ENCODE results near the gene C6orf118.
A peak's percentile ranks its signal among the peaks of the same experiment; 100 is the strongest.

C6orf118 gene

DNA sequence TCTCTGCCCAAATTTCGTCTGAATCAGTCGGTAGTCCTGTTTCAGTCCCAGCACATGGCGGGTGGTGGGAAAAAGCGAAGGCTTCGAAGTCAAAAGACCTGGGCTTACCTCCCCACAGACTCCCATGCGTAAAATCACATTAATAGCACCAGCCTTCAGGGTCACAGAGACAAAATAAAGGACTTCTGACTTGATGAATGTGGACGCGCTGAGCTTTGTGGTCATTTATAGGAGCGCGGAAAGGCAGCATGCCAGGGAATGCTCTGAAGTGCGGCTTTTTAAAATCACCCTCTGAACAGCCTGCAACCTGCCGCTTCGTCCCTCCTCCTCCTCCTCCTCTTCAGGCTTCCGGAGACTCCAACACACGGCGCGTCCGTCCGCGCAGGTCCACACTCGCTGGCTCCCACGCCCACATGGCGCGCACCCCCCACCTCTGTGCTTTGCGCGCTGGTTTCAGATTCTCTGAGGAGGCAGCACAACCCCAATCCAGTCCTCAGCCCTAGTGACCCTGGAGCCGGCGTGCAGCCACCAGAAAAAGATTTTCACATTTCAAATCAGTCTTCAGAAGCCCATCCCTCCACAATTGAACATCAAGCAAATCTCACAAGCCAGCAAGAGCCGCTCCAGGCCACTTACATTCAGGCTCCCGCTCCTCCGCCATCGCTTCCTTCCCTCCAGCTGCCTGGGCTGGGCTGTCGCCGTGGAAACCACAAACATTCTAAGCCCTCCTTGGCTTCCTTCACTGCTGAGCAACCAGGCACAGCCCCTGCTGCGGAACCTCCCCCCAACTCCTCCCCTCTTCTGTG lies at the start of gene C6orf118:
TSS of gene C6orf118 (minus strand) at position 680 of the 806 bp plus-strand sequence. CDS start at position 661, 19 bp downstream.
- peak; percentile 12 for DNase-seq

DNA sequence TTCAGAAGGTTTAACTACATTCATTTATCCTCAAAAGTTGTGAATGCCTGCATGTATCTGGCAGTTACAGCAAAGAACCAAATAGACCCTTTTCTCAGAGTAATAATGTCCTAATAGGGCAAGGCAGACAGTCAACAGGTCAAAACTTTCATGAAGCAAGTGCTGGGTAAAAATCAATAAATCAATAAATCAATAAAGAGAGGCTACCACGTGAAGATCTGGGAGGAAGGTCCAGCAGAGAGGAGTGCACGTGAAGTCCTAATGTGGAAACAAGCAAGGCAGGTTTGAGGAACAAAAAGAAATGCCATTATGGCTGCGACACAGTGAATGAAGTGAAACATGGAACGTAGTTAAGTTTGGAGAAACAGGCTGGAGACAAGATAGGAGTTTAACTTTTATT lies 36.3 kb upstream of the C6orf118 start:
- no peak for DNase-seq

DNA sequence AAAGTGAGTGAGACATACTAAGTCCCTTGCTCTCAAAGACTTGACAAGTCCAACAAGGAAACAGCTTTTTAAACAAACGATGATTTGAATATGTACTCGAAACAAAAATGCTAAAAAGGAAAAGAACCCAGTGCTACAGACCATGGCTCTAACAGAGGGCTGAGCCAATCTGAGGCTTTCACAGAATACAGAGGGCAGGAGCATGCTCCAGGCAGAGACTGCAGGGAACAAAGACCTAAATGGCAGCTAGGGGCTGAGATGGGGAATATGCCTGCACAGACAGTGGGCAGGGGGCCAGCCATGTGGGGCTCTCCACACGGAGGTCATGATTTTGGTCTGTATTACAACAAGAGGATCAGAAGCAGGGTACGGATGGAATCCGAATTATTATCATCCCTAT lies 31.1 kb upstream of the C6orf118 start:
- no peak for DNase-seq

- DNase-seq = no peak
Observed at GRCh38 chr6:165325609-165326008, 16.2 kb upstream of the C6orf118 start.

- DNase-seq = no peak
Observed at GRCh38 chr6:165321555-165322145, 12.2 kb upstream of the C6orf118 start.

DNA sequence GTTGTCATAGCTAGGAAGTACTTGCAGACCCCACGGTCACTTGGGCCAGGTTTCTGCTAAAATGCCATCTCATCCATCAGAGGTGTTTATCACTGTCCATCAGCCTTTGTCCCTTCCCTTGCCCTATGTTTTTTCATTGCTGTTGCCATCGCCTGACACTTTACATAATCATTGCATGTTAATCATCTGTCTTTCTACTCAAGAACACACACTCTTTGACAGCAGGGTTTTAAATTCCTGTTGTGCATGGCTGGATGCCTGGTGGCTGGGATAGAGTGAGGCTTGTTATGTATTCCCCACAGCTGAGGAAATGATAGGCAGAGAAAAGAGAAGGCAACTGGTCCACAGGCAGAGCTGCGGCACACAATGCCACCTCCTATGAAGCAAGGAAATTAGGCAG lies 11.7 kb upstream of the C6orf118 start:
- no peak for DNase-seq

DNA sequence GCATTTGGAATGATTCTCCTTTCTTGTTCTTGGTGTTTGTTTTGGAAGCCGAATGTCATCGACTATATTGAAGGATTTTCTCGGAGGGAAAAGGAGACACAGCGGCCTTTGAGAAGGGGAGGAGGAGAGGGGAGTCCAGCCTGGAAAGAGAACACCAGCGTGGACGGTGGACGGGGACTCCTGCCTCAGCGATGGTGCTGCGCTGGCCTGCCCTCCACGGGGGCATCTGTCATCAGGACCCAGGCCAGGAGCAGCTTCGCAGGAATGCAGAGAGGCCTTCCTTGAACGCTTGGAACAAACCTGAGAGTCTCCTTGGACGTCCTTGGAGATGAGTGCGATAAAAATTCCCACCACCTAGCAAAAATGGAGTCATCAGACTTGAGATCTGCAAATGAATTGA lies 8.3 kb upstream of the C6orf118 start:
- DNase-seq = no peak

DNA sequence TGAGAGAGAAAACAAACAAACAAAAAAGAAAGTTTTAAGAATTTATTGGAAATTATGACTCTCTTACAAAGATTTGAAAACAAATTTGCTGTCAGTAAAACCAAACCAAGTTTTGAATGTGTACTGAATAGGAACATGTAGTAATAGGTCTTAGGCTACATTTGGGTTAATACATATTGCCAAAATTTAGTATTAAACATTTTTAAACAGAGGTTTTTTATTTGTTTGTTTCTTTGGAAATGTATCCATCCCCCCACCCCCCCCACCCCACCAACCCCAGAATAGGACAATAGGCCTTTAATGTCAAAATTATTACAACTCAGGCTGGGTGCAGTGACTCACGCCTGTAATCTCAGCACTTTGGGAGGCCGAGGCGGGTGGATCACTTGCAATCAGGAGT lies 2.5 kb downstream of the C6orf118 start:
- no peak for DNase-seq

- DNase-seq = no peak
Observed at GRCh38 chr6:165301372-165302246, 7.8 kb downstream of the C6orf118 start.

DNA sequence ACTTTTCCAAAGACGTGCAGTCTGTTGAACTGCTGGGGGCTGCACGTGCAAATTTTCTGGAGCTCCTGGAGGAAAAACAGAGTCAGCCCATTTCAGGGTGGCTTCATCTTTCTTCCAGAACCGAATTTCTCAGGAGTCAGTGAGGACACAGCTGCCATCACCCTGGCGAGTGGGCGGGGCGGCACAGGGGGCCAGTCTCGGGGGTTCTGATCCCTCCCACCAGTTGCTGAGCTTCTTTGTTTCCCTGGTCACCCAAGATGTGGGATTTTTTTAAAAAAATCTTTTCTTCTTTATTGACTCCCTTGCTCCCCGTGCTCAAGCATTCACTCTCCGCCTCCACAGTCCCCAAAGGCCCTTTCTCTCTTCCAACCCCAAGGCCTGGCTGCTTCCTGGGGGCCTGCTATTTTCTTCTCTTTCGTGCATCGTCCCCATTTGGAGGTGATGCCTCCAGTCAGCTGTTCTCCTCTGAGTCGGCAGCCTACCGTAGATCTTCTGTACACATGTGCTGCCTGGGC lies 8.9 kb downstream of the C6orf118 start:
- no peak for DNase-seq

DNA sequence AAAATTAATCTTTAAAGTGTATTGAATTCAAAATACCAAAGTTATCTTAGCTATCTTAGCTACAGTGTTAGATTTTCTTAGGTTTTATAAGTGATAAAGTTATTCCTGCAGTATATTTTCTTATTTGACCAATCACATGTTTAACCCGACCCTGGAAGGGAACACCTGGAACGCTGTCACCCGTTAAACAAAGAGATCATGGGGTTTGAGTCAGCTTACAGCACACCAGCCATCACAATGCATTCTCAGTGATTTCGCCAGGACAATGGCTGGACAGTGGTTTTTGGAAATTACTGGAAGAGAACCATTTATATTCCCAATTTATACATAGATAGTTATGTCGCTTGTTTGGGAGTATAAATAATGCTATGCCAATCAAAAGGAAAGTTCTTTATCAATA lies 10.5 kb downstream of the C6orf118 start:
- DNase-seq = no peak

- no peak for DNase-seq
Observed at GRCh38 chr6:165298402-165298801, 11.0 kb downstream of the C6orf118 start.

GRCh38 chr6:165292657-165293056 lies 16.7 kb downstream of the C6orf118 start:
- DNase-seq = no peak

- no peak for DNase-seq
Observed at GRCh38 chr6:165274611-165275010, 34.8 kb downstream of the C6orf118 start.

DNA sequence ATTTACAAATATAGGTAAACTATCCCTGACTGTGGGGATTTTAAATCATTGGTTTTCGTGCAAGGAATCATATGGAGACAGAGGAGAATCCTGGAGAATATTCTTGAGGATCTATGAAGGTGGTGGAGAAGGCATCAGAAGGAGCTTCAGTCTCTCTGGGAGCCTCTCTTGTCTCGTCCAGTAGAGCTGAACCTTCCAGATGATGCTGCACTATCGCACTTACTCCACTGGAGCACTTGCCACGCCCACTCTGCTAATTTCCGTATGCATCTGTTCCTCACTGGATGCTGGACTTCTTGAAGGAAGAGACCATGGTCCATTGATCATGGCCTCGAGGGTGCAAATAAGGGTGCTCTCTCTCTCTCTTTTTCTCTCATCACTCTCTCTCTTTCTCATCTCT lies 36.8 kb downstream of the C6orf118 start:
- no peak for DNase-seq

- DNase-seq = no peak
Observed at GRCh38 chr6:165268987-165269386, 40.4 kb downstream of the C6orf118 start.

DNA sequence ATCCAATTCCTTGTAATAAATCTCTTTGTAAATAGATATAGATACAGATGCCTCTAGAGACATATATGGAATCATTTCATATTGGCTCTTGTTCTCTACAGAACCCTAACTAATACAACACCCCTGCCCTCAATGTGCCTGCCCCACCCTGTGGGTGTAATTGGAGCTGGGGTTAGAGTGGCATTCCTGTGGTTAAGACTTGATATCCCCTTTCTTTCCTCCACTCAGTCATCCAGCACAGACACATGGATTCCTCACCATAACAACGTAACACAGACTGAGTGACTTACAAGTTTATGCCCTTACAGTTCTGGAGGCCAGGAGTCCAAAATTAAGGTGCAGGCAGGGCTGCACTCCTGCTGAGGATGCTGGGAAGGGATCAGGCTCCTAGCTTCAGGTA lies 42.8 kb downstream of the C6orf118 start:
- no peak for DNase-seq

DNA sequence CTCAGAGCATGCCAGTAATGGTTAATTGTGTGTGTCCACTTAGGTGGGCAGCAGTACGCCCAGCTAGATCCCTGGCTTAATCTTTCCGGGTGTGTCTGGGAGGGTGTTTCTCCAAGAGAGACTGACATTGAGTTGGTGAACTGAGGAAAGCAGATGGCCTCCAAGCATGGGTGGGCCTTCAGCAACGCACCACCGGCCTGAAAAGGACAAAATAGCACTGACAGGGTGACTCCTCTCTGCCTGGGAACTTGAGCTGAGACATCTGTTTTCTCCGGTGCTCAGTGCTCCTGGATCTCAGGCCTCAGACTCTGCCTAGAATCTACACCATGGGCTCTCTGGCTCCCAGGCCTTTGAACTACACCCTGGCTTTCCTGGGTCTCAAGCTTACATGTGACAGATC lies 43.2 kb downstream of the C6orf118 start:
- DNase-seq = no peak

DNA sequence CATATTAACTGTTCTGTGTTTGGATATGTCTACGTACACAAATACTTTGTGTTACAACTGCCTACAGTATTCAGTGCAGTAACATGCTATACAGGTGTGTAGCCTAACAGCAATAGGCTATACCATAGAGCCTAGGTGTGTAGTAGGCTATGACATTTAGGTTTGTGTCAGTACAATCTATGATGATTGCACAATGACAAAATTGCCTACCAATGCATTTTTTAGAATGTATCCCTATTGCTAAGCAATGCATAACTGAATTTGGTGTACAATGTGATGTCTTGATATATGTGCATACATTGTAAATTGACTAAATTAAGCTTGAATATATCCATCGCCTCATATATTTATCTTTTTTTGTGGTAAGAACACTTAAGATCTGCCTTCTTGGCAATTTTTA lies 48.9 kb downstream of the C6orf118 start:
- DNase-seq = no peak

DNA sequence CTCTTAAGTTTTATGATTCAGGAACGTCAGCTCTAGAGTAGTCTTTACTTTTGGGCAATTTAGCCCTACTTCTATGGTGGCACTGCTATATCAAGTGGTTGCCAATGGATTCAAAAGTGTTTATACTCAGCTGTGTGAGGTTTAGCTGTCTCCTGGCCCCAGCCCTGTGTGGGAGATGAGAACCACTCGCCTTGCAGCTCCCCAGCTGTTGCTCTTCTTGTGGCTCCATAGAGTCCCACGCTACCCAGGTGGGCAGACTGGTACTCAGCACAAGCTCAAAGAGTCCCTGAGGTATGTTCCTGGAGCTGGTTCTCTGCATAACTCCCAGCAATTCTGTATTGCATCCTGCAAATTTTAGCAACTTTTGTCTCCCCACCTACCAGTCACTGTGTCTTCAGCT lies 59.6 kb downstream of the C6orf118 start:
- no peak for DNase-seq

DNA sequence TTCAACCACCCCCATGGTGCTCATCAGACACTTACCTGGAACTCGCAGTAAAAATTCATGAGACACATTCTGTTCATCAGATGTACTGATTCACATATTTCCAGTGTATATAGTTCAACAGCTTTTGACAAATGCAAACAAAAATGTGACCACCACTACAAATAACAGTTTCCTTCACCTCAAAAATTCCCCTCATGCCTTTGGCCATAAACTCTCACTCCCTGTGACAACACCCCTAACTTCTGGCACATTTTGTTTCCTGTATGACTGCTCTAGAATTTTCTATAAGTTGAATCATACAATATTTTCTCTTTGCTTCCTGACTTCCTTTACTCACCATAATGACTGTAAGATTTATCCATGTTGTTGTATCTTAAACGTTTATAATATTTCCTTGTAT lies 63.7 kb downstream of the C6orf118 start:
- no peak for DNase-seq

DNA sequence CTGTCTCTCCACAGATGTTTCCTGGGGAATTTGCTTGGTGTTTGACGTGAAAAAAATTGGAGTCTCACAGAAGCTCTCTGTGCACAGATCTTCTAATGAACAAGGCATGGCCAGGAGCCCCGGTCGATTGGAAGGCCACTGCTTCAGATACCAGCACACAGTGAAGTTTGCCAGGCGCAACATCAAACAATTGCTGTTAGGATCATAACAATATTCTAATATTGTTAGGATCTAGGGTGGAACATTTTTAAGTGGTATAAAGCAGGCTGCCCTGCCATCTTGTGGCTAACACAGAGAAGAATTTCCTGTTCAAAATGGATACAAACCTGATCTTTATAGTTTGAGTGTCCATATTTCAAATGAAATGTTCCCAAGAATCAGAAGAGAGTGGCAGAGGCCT lies 64.1 kb downstream of the C6orf118 start:
- no peak for DNase-seq

DNA sequence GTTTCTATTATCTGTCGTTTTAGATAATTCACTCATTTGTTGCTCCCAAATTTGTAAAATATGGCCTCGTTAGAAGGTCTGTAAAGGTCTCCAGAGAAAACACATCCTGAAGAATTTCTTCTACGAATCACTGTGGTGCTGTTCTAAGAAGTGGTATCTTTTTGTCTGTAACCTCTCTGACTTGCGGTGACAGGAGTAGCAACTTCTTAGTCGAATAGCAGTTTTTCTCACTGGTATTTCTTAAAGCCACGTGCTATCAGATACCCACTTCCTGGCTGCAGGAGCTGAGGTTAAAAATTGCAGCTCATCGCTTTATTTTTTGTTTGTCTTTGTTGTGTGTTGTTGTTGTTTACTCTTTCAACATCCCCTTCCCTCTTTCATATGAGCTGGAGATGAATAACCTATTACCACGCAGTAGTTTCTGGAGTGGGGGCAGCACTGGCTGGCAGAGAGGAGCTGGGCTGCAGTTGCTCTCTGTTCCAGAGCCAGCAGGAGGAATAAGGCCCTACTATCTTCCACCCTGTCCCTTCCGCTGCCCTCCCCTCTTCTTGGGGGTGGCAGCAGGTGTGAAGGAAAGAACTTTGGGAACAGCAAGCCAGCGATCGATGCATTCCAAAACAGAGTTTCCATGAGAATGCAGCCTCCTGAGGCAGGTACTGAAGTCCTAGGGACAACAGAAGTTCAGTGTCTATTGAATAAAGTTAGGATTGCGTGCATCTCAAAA lies 64.7 kb downstream of the C6orf118 start:
- DNase-seq = no peak

All from NCI-H2171 treated with DMSO at 0.1 percent for 48 hours (cell line).